Skeletal muscle tissue (tissue), 4 donors: ENCODE measurements around the gene RNF115. TPM values are rescaled to one million over a fixed set of nuclear protein-coding genes. Genes with fewer than 3 reads are reported as not detected.
"Not testable (repeated sequence)": the region's sequence is repeated elsewhere in the genome, so short reads cannot be mapped to it uniquely, and the experiment has no call there.

ENCODE experiments used
- H3K27ac ChIP-seq: one replicate; pipeline ENCODE4 v1.7.0; 2013; ENCODE audit warnings: mild to moderate bottlenecking, low read depth, low read length, inconsistent platforms
- H3K27me3 ChIP-seq, 3 donors: one replicate each; pipeline ENCODE4 v1.7.0; 2013; ENCODE audit warnings: low read length in 3 of 3; ENCODE audit not compliant: control insufficient read depth in 3 of 3, insufficient read depth in 3 of 3
- H3K36me3 ChIP-seq, 3 donors: one replicate each; pipeline ENCODE4 v1.7.0; 2013; ENCODE audit warnings: low read length in 3 of 3; ENCODE audit not compliant: control insufficient read depth in 3 of 3, insufficient read depth in 3 of 3
- H3K4me1 ChIP-seq, 3 donors: one replicate each; pipeline ENCODE4 v1.7.0; 2013; ENCODE audit warnings: low read length in 3 of 3, mild to moderate bottlenecking in 3 of 3; ENCODE audit not compliant: control insufficient read depth in 3 of 3, insufficient read depth in 3 of 3
- H3K4me3 ChIP-seq, 3 donors: one replicate each; pipeline ENCODE4 v1.7.0; 2013; ENCODE audit warnings: low read length in 3 of 3
- H3K9ac ChIP-seq, 3 donors: one replicate each; pipeline ENCODE4 v1.7.0; 2013; ENCODE audit warnings: low read length in 3 of 3, mild to moderate bottlenecking in 3 of 3, moderate library complexity in 2 of 3, low read depth in 1 of 3
- H3K9me3 ChIP-seq, 3 donors: one replicate each; pipeline ENCODE4 v1.7.0; 2013; ENCODE audit warnings: low read length in 3 of 3; ENCODE audit not compliant: control insufficient read depth in 3 of 3
- total RNA-seq: library from RNA; depleted of rRNA; stranded (reverse); fragments of >200 nt; gene quantifications from one replicate; pipeline ENCODE4 v1.2.3, GENCODE V29; 2014
- donor health status: Osteomylitis.

RNF115 gene
- total RNA-seq, 1 donor from 2014 or later = 13.6 TPM

- H3K27me3 ChIP-seq, H3K9ac ChIP-seq, H3K4me1 ChIP-seq, H3K4me3 ChIP-seq, H3K9me3 ChIP-seq, H3K27ac ChIP-seq: not testable (repeated sequence)
- peaks cover 11 to 17% (median 13%) of the 10 kb centered on the region in 3 donors for H3K36me3 ChIP-seq
Measured at GRCh38 chr1:145764231-145764940, 59.5 kb downstream of the RNF115 start.

GRCh38 chr1:145762001-145762400 lies 61.9 kb downstream of the RNF115 start:
- not testable (repeated sequence) for H3K27me3 ChIP-seq, H3K4me3 ChIP-seq, H3K9ac ChIP-seq, H3K4me1 ChIP-seq, H3K9me3 ChIP-seq, H3K27ac ChIP-seq
- peaks cover 9 to 28% (median 26%) of the 10 kb centered on the region in 3 donors for H3K36me3 ChIP-seq

GRCh38 chr1:145761498-145761897 lies 62.4 kb downstream of the RNF115 start:
- H3K36me3 ChIP-seq = peaks cover 9 to 28% (median 26%) of the 10 kb centered on the region in 3 donors
- H3K4me3 ChIP-seq, H3K4me1 ChIP-seq, H3K9ac ChIP-seq, H3K9me3 ChIP-seq, H3K27ac ChIP-seq, H3K27me3 ChIP-seq: not testable (repeated sequence)

GRCh38 chr1:145760395-145760949 lies 63.4 kb downstream of the RNF115 start:
- H3K27me3 ChIP-seq, H3K9ac ChIP-seq, H3K27ac ChIP-seq, H3K4me1 ChIP-seq, H3K4me3 ChIP-seq, H3K9me3 ChIP-seq: not testable (repeated sequence)
- H3K36me3 ChIP-seq = peaks cover 9 to 28% (median 26%) of the 10 kb centered on the region in 3 donors

GRCh38 chr1:145759721-145760120 lies 64.2 kb downstream of the RNF115 start:
- no peak overlapping the region for H3K4me3 ChIP-seq
- H3K36me3 ChIP-seq = peaks cover 9 to 28% (median 26%) of the 10 kb centered on the region in 3 donors
- H3K27me3 ChIP-seq = no peaks in the 10 kb centered on the region
- no peaks in the 10 kb centered on the region for H3K4me1 ChIP-seq
- no peak overlapping the region for H3K27ac ChIP-seq
- no peak overlapping the region for H3K9ac ChIP-seq
- no peaks in the 10 kb centered on the region for H3K9me3 ChIP-seq

GRCh38 chr1:145758575-145758974 lies 65.3 kb downstream of the RNF115 start:
- H3K4me3 ChIP-seq = no peak overlapping the region
- H3K27ac ChIP-seq = no peak overlapping the region
- no peak overlapping the region for H3K9ac ChIP-seq
- H3K9me3 ChIP-seq = no peaks in the 10 kb centered on the region
- H3K4me1 ChIP-seq = no peaks in the 10 kb centered on the region
- H3K27me3 ChIP-seq = no peaks in the 10 kb centered on the region
- peaks cover 9 to 28% (median 26%) of the 10 kb centered on the region in 3 donors for H3K36me3 ChIP-seq

GRCh38 chr1:145758116-145758515 lies 65.8 kb downstream of the RNF115 start:
- Histone ChIP-seq H3K27me3 (no peaks in the 10 kb centered on the region), H3K4me1 (no peaks in the 10 kb centered on the region), H3K9me3 (no peaks in the 10 kb centered on the region), H3K27ac (no peak overlapping the region), H3K4me3 (no peak overlapping the region), H3K36me3 (peaks cover 9 to 29% (median 28%) of the 10 kb centered on the region in 3 donors), H3K9ac (no peak overlapping the region)

GRCh38 chr1:145757420-145757819 lies 66.5 kb downstream of the RNF115 start:
- no peaks in the 10 kb centered on the region for H3K27me3 ChIP-seq
- no peaks in the 10 kb centered on the region for H3K9me3 ChIP-seq
- H3K9ac ChIP-seq = no peak overlapping the region
- H3K36me3 ChIP-seq = peaks cover 9 to 30% (median 28%) of the 10 kb centered on the region in 3 donors
- H3K4me1 ChIP-seq = no peaks in the 10 kb centered on the region
- no peak overlapping the region for H3K27ac ChIP-seq
- no peak overlapping the region for H3K4me3 ChIP-seq

GRCh38 chr1:145751491-145752037 lies 72.3 kb downstream of the RNF115 start:
- no peaks in the 10 kb centered on the region for H3K27me3 ChIP-seq
- H3K9me3 ChIP-seq = no peaks in the 10 kb centered on the region
- H3K27ac ChIP-seq = no peak overlapping the region
- H3K4me3 ChIP-seq = no peak overlapping the region
- H3K36me3 ChIP-seq = peaks cover 42 to 52% (median 49%) of the 10 kb centered on the region in 3 donors
- H3K4me1 ChIP-seq = no peaks in the 10 kb centered on the region
- H3K9ac ChIP-seq = no peak overlapping the region

GRCh38 chr1:145750426-145750825 lies 73.5 kb downstream of the RNF115 start:
- Histone ChIP-seq H3K27ac (no peak overlapping the region), H3K36me3 (peaks cover 42 to 59% (median 58%) of the 10 kb centered on the region in 3 donors)

More at GRCh38 chr1:145750426-145750825, 73.5 kb downstream of the RNF115 start:
- Histone ChIP-seq H3K9me3 (no peaks in the 10 kb centered on the region), H3K4me1 (no peaks in the 10 kb centered on the region), H3K27me3 (no peaks in the 10 kb centered on the region), H3K4me3 (no peak overlapping the region), H3K9ac (no peak overlapping the region)
